A549 (cell line): ENCODE results near the gene ELFN1. TPM values are rescaled to one million over a fixed set of nuclear protein-coding genes. Genes with fewer than 3 reads are reported as not detected.

Experiments
- ATAC-seq, 2 experiments: fragments of 200-7000 bp in 1 of 2; fragments of >200 bp in 1 of 2; cut with Nextera tagmentation in 1 of 2; cut with Tn5 transposase in 1 of 2; 3 replicates each; pipeline versions ENCODE4 v1.8.0 to v1.9.1; 2018 to 2020; ENCODE audit warnings: mild to moderate bottlenecking in 1 of 2, moderate library complexity in 1 of 2
- CTCF ChIA-PET: fragments of 300-600 bp; sonication (Branson Sonifier 250); formaldehyde crosslinking; extraction: SDS; loops from one replicate; lab custom pipeline; 2021; ENCODE audit warnings: antibody characterized with exemption, inconsistent platforms; lab: Yijun Ruan, JAX
- POLR2A ChIA-PET: fragments of 350-600 bp; formaldehyde crosslinking; extraction: SDS; loops from one replicate; lab custom pipeline; 2021; ENCODE audit warnings: antibody characterized with exemption, inconsistent platforms; lab: Yijun Ruan, JAX
- DNase-seq, 2 experiments: peaks; one replicate each; pipeline versions ENCODE4 v3.0.0 to v3.0.0-alpha.2; 2011 to 2016; ENCODE audit warnings: low read depth in 1 of 2, low spot score in 1 of 2
- FAIRE-seq: peaks from 2 replicates; lab custom pipeline; 2011; peaks lifted over from hg19 to GRCh38; lab: Jason Lieb, UNC
- H3K27ac ChIP-seq, 2 experiments: fragments of >200 bp; sonication (Bioruptor Twin); formaldehyde crosslinking; 3 replicates each; pipeline ENCODE4 v1.5.1; 2016 to 2017
- H3K4me1 ChIP-seq: fragments of >200 bp; sonication (Bioruptor Twin); formaldehyde crosslinking; 3 replicates; pipeline ENCODE4 v1.6.1; 2016
- H3K4me2 ChIP-seq: fragments of >200 bp; sonication (Bioruptor Twin); formaldehyde crosslinking; 3 replicates; pipeline ENCODE4 v1.6.1; 2016
- H3K4me3 ChIP-seq: fragments of >200 bp; sonication (Bioruptor Twin); formaldehyde crosslinking; 3 replicates; pipeline ENCODE4 v1.5.1; 2016
- H3K9me3 ChIP-seq: fragments of >200 bp; sonication (Bioruptor Twin); formaldehyde crosslinking; 3 replicates; pipeline ENCODE4 v1.6.1; 2016
- CHD2 ChIP-seq: fragments of 150-350 bp; IDR thresholded peaks from 2 replicates; pipeline ENCODE4 v1.6.1; 2014; ENCODE audit warnings: low read length; ENCODE audit not compliant: partially characterized antibody
- CHD4 ChIP-seq: fragments of 200-600 bp; sonication (generic); IDR thresholded peaks from 2 replicates; pipeline ENCODE4 v1.6.1; 2016; ENCODE audit warnings: antibody characterized with exemption, mild to moderate bottlenecking, borderline replicate concordance
- EHF ChIP-seq: fragments of 250-450 bp; sonication (Bioruptor Pico); IDR thresholded peaks from 2 replicates; pipeline ENCODE4 v1.5.0; 2020; ENCODE audit warnings: mild to moderate bottlenecking
- FOSL2 ChIP-seq, 2 experiments: fragments of 450-650 bp in 1 of 2; fragments of >200 bp in 1 of 2; sonication (Bioruptor Twin) in 1 of 2; formaldehyde crosslinking; IDR thresholded peaks; 2 replicates each; pipeline versions ENCODE4 v1.5.0 to v1.6.1; 2016 to 2020; ENCODE audit warnings: mild to moderate bottlenecking in 1 of 2, moderate library complexity in 1 of 2
- HEYL ChIP-seq: fragments of 250-450 bp; sonication (Bioruptor Pico); IDR thresholded peaks from 2 replicates; pipeline ENCODE4 v1.8.0; 2021; ENCODE audit warnings: mild to moderate bottlenecking, moderate library complexity
- HOXA7 ChIP-seq: fragments of 250-450 bp; sonication (Bioruptor Pico); IDR thresholded peaks from 2 replicates; pipeline ENCODE4 v1.5.0; 2020; ENCODE audit warnings: mild to moderate bottlenecking, moderate library complexity
- HOXB13 ChIP-seq: fragments of 250-450 bp; sonication (Bioruptor Pico); IDR thresholded peaks from 2 replicates; pipeline ENCODE4 v1.5.0; 2020; ENCODE audit warnings: low read depth, mild to moderate bottlenecking, moderate library complexity
- HOXB5 ChIP-seq: fragments of 250-450 bp; sonication (Bioruptor Pico); IDR thresholded peaks from 2 replicates; pipeline ENCODE4 v1.5.0; 2020; ENCODE audit warnings: mild to moderate bottlenecking, moderate library complexity
- JUN ChIP-seq, 2 experiments: fragments of >200 bp; sonication (Bioruptor Twin); formaldehyde crosslinking; IDR thresholded peaks; 2 replicates in 1 of 2; 3 replicates in 1 of 2; pipeline ENCODE4 v1.6.1; 2016 to 2017
- KDM1A ChIP-seq: fragments of 200-600 bp; sonication (generic); IDR thresholded peaks from 2 replicates; pipeline ENCODE4 v1.6.1; 2016; ENCODE audit warnings: low read depth, mild to moderate bottlenecking
- KDM5A ChIP-seq: fragments of 200-600 bp; sonication (generic); IDR thresholded peaks from 2 replicates; pipeline ENCODE4 v1.6.1; 2016; ENCODE audit warnings: antibody characterized with exemption, mild to moderate bottlenecking
- MAZ ChIP-seq: fragments of 150-350 bp; IDR thresholded peaks from 2 replicates; pipeline ENCODE4 v1.6.1; 2014; ENCODE audit warnings: antibody characterized with exemption, low read depth, low read length, borderline replicate concordance
- NPAS2 ChIP-seq: fragments of 250-450 bp; sonication (Bioruptor Pico); IDR thresholded peaks from 2 replicates; pipeline ENCODE4 v1.8.0; 2022; ENCODE audit warnings: mild to moderate bottlenecking, moderate library complexity, borderline replicate concordance
- NR3C1 ChIP-seq: fragments of >200 bp; sonication (Bioruptor Twin); formaldehyde crosslinking; IDR thresholded peaks from 3 replicates; pipeline ENCODE4 v1.6.1; 2017
- PHF8 ChIP-seq: fragments of 200-600 bp; sonication (generic); IDR thresholded peaks from 2 replicates; pipeline ENCODE4 v1.6.1; 2016; ENCODE audit warnings: low read depth, mild to moderate bottlenecking, antibody characterized with exemption, moderate library complexity, borderline replicate concordance
- POLR2A ChIP-seq: IDR thresholded peaks from 2 replicates; pipeline ENCODE4 v1.6.1; 2012; ENCODE audit warnings: mild to moderate bottlenecking, low read length
- RARB ChIP-seq: fragments of 250-450 bp; sonication (Bioruptor Pico); IDR thresholded peaks from 2 replicates; pipeline ENCODE4 v1.8.0; 2021; ENCODE audit warnings: mild to moderate bottlenecking, moderate library complexity
- SMC3 ChIP-seq: fragments of >200 bp; sonication (Bioruptor Twin); formaldehyde crosslinking; IDR thresholded peaks from 3 replicates; pipeline ENCODE4 v1.6.1; 2018; ENCODE audit warnings: inconsistent platforms
- ZC3H11A ChIP-seq: fragments of 450-650 bp; IDR thresholded peaks from 2 replicates; pipeline ENCODE4 v1.6.1; 2014; ENCODE audit warnings: antibody characterized with exemption, mild to moderate bottlenecking
- ZFP36 ChIP-seq: fragments of 450-650 bp; IDR thresholded peaks from 2 replicates; pipeline ENCODE4 v1.6.1; 2014; ENCODE audit warnings: borderline replicate concordance; ENCODE audit not compliant: partially characterized antibody
- WGBS: methylation state at CpG from one replicate; pipeline ENCODE4 v1.1.6; 2017; ENCODE audit errors: missing lambda C conversion rate; 5-methylcytosine and 5-hydroxymethylcytosine counted together
- polyA plus RNA-seq, 4 experiments: library from polyadenylated mRNA; depleted of rRNA in 3 of 4; stranded (reverse); fragments of >200 nt; fragmentation: RNase III in 1 of 4; extraction: RNeasy Plus Mini Kit Qiagen cat#74134 plus additional on column Dnase treatment in 1 of 4; gene quantifications; 2 replicates in 3 of 4; 3 replicates in 1 of 4; pipeline ENCODE4 v1.2.3, GENCODE V29; 2011 to 2017
- TF ChIP-seq, protein P1 (sequence below): fragments of 450-650 bp; IDR thresholded peaks from 2 replicates; pipeline ENCODE4 v1.6.1; 2014; ENCODE audit warnings: antibody characterized with exemption
- TF ChIP-seq, protein P2 (sequence below): fragments of >200 bp; sonication (Bioruptor Twin); formaldehyde crosslinking; IDR thresholded peaks from 3 replicates; pipeline ENCODE4 v1.5.1; 2016
- TF ChIP-seq, protein P3 (sequence below): fragments of 250-450 bp; sonication (Bioruptor Pico); IDR thresholded peaks from 2 replicates; pipeline ENCODE4 v1.5.0; 2021; ENCODE audit warnings: mild to moderate bottlenecking, moderate library complexity, borderline replicate concordance
- TF ChIP-seq, protein P4 (sequence below): fragments of >200 bp; sonication (Bioruptor Twin); formaldehyde crosslinking; IDR thresholded peaks from 2 replicates; pipeline ENCODE4 v1.6.1; 2016

ELFN1 gene
- polyA plus RNA-seq, 2 of the 4 experiments (the other 2 are of a cell fraction), result 0.08 to 0.10 TPM

DNA sequence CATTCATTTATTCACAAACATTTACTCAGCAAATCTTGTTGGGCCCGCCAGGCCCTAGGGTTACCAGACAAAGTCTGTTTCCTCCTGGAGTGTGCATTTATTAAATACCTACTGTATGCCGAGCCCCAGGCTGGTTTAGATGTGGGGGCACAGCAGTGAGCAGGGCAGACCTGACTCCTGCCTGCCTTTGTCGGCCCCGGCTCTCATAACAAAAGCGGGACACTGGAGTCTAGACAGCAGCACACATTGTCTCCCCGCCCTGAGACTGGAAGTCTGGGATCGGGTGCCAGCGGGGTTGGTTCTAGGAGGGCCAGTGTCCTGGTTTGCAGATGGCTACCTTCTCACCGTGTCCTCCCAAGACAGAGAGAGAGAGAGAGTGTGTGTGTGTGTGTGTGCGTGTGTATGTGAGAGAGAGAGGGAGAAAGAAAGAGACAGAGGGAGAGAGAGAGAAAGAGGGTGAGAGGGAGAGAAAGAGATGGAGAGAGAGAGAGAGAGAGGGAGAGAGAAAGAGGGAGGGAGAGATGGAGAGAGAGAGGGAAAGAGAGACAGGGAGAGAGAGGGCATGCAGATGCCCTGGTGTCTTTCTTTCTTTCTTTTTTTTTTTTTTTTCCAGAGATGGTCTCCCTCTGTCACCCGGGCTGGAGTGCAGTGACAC lies 25.9 kb downstream of the ELFN1 start:
- Histone ChIP-seq H3K9me3 (no peaks in the 10 kb centered on the region), H3K4me1 (no peaks in the 10 kb centered on the region), H3K4me3 (no peak overlapping the region), H3K27ac (no peak overlapping the region), H3K4me2 (no peak overlapping the region)
- CTCF ChIA-PET, result no interaction called here
- 49% methylated on average over 11 of the region's 11 CpGs for WGBS
- TF ChIP-seq FOSL2 (IDR thresholded peaks at IDR 0.05) (no peak), FOSL2 (CRISPR knock-in tag; IDR thresholded peaks at IDR 0.05) (no peak), MAZ (no peak), PHF8 (no peak), EHF (CRISPR knock-in tag) (no peak), KDM5A (no peak), CHD4 (no peak)
- TF ChIP-seq, protein P1, sequence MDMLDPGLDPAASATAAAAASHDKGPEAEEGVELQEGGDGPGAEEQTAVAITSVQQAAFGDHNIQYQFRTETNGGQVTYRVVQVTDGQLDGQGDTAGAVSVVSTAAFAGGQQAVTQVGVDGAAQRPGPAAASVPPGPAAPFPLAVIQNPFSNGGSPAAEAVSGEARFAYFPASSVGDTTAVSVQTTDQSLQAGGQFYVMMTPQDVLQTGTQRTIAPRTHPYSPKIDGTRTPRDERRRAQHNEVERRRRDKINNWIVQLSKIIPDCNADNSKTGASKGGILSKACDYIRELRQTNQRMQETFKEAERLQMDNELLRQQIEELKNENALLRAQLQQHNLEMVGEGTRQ, result no peak
- TF ChIP-seq, protein P2, sequence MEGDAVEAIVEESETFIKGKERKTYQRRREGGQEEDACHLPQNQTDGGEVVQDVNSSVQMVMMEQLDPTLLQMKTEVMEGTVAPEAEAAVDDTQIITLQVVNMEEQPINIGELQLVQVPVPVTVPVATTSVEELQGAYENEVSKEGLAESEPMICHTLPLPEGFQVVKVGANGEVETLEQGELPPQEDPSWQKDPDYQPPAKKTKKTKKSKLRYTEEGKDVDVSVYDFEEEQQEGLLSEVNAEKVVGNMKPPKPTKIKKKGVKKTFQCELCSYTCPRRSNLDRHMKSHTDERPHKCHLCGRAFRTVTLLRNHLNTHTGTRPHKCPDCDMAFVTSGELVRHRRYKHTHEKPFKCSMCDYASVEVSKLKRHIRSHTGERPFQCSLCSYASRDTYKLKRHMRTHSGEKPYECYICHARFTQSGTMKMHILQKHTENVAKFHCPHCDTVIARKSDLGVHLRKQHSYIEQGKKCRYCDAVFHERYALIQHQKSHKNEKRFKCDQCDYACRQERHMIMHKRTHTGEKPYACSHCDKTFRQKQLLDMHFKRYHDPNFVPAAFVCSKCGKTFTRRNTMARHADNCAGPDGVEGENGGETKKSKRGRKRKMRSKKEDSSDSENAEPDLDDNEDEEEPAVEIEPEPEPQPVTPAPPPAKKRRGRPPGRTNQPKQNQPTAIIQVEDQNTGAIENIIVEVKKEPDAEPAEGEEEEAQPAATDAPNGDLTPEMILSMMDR, result no peak
- TF ChIP-seq, protein P3, sequence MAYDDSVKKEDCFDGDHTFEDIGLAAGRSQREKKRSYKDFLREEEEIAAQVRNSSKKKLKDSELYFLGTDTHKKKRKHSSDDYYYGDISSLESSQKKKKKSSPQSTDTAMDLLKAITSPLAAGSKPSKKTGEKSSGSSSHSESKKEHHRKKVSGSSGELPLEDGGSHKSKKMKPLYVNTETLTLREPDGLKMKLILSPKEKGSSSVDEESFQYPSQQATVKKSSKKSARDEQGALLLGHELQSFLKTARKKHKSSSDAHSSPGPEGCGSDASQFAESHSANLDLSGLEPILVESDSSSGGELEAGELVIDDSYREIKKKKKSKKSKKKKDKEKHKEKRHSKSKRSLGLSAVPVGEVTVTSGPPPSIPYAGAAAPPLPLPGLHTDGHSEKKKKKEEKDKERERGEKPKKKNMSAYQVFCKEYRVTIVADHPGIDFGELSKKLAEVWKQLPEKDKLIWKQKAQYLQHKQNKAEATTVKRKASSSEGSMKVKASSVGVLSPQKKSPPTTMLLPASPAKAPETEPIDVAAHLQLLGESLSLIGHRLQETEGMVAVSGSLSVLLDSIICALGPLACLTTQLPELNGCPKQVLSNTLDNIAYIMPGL (CRISPR knock-in tag), result no peak
- ATAC-seq, result no peak
- POLR2A ChIA-PET, result no interaction called here
- DNase-seq, result no peak
- no peak for FAIRE-seq

DNA sequence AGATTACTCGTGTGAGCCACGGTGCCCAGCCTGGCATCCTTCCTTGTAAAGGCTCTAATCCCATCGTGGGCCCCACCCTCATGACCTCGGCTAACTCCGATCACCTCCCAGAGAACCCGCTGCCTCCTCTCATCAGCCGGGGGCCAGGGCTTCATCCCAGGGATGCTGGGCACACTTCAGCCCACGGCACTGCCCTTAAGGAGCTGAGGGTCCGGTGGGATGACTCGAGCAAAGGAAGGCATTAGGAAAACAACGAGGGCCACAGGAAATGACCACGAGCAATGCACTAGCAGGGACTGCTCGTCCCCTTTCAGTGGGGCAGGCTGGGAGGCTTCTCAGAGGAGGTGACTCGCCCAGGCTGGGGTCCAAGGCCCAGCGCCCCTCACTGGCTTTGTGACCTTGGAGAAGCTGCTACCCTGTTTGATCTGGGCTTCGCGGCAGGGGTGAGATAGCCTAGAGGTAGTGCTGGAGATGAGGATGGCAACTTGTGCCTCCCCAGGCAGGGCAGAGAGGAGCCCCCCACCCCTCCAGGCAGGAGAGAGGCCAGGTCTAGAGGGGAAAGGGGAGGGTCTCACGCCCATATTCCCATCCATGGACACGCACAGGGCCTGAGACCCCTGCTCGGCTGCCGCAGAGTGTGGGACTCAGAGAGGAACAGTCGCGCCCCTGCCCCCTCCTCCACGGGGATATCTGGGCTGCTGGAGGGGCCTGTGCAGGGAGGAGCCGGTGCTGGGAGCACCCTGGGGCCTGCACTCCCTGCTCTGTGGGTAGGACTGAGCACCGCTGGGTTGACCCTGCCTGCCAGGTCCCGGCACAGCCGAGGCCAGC lies 26.8 kb downstream of the ELFN1 start:
- 45% methylated on average over 19 of the region's 28 CpGs for WGBS
- no peak for DNase-seq
- TF ChIP-seq NR3C1 (no peak), JUN (IDR thresholded peaks at IDR 0.05) (no peak), HOXB5 (no peak), PHF8 (no peak), HEYL (CRISPR knock-in tag) (no peak), KDM1A (no peak), CHD2 (no peak), SMC3 (no peak), HOXA7 (CRISPR knock-in tag) (no peak), ZFP36 (no peak), ZC3H11A (no peak), HOXB13 (CRISPR knock-in tag) (no peak), MAZ (no peak), POLR2A (no peak), RARB (no peak), NPAS2 (CRISPR knock-in tag) (no peak), KDM5A (no peak)
- TF ChIP-seq, protein P4, sequence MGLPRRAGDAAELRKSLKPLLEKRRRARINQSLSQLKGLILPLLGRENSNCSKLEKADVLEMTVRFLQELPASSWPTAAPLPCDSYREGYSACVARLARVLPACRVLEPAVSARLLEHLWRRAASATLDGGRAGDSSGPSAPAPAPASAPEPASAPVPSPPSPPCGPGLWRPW, result no peak
- TF ChIP-seq, protein P2, result no peak
- TF ChIP-seq, protein P3 (CRISPR knock-in tag), result no peak
- TF ChIP-seq, all 56 proteins: peak for 0
- ChIA-PET POLR2A (no interaction called here), CTCF (interaction anchor here (1.1 kb wide), 1 partner anchor 11 kb away, joined by 3 read pairs; no protein-coding TSS in a partner anchor)
- no peaks in the 10 kb centered on the region for H3K4me1 ChIP-seq
- H3K4me2 ChIP-seq, result no peak overlapping the region
- H3K27ac ChIP-seq, result no peak overlapping the region
- H3K9me3 ChIP-seq, result no peaks in the 10 kb centered on the region
- peak in 1 of 2 experiments; percentile 20; a peak in 2 of 6 replicates for ATAC-seq
- no peak for FAIRE-seq
- no peak overlapping the region for H3K4me3 ChIP-seq
